Activated T-helper 1 cell treated with anti-CD3 and anti-CD28 coated beads, Interleukin-12 subunit alpha, Interleukin-12 subunit beta, Interleukin-2, Interleukin-4 antibody, amounts not matched to agents 30 ng/mL and 10 ng/mL and 1 ng/mL, durations not matched to agents 14 hours and 24 hours and 36 hours (primary cell): Measurements from ENCODE around the gene RPS6KA4. TPM values are rescaled to one million over a fixed set of nuclear protein-coding genes. Genes with fewer than 3 reads are reported as not detected.

Experiments
- DNase-seq: peaks from one replicate; pipeline ENCODE4 v3.0.0; 2021; ENCODE audit warnings: low spot score
- H3K27ac Mint-ChIP-seq: one replicate; pipeline ENCODE4 v1.8.0; 2021; ENCODE audit warnings: mild to moderate bottlenecking, mixed read lengths
- H3K27me3 Mint-ChIP-seq: one replicate; pipeline ENCODE4 v1.8.0; 2022; ENCODE audit warnings: mild to moderate bottlenecking, moderate library complexity, mixed read lengths; ENCODE audit not compliant: insufficient read depth
- H3K36me3 Mint-ChIP-seq: one replicate; pipeline ENCODE4 v1.8.0; 2021; ENCODE audit warnings: low read depth, mixed read lengths
- H3K4me1 Mint-ChIP-seq: one replicate; pipeline ENCODE4 v1.8.0; 2021; ENCODE audit warnings: low read depth, mixed read lengths
- H3K4me3 Mint-ChIP-seq: one replicate; pipeline ENCODE4 v1.8.0; 2021; ENCODE audit warnings: mild to moderate bottlenecking, moderate library complexity, mixed read lengths
- H3K9me3 Mint-ChIP-seq: one replicate; pipeline ENCODE4 v1.8.0; 2021; ENCODE audit warnings: mixed read lengths
- intact Hi-C: fragments of 100-400 bp; cut with micrococcal nuclease; formaldehyde crosslinking; loops from one replicate; pipeline ENCODE4 v1.15.1; 2024
- total RNA-seq: library from RNA; stranded (reverse); gene quantifications from 2 replicates; pipeline ENCODE4 v1.2.3, GENCODE V29; 2022

RPS6KA4 gene
- total RNA-seq, 1 donor from 2014 or later = 38.3 TPM

GRCh38 chr11:64333556-64333955 lies 25.4 kb upstream of the RPS6KA4 start:
- Mint-ChIP-seq H3K27me3 (no peaks in the 10 kb centered on the region), H3K4me1 (peaks cover 28% of the 10 kb centered on the region), H3K27ac (no peak overlapping the region), H3K36me3 (peaks cover 10% of the 10 kb centered on the region), H3K4me3 (no peak overlapping the region), H3K9me3 (no peaks in the 10 kb centered on the region)
- intact Hi-C loops = no loop called here
- DNase-seq = no peak

- Mint-ChIP-seq H3K36me3 (peaks cover 10% of the 10 kb centered on the region), H3K4me1 (peaks cover 39% of the 10 kb centered on the region), H3K9me3 (no peaks in the 10 kb centered on the region), H3K27me3 (no peaks in the 10 kb centered on the region), H3K4me3 (no peak overlapping the region), H3K27ac (peak overlapping the region; percentile 76)
- intact Hi-C loops = no loop called here
- no peak for DNase-seq
Observed at GRCh38 chr11:64334764-64335735, 23.9 kb upstream of the RPS6KA4 start.

GRCh38 chr11:64337538-64338249 lies 21.3 kb upstream of the RPS6KA4 start:
- Mint-ChIP-seq H3K4me1 (peaks cover 41% of the 10 kb centered on the region), H3K27me3 (no peaks in the 10 kb centered on the region), H3K36me3 (peaks cover 10% of the 10 kb centered on the region), H3K27ac (no peak overlapping the region), H3K4me3 (peak overlapping the region; percentile 26), H3K9me3 (no peaks in the 10 kb centered on the region)
- intact Hi-C loops = no loop called here
- no peak for DNase-seq

- Mint-ChIP-seq H3K4me1 (peaks cover 41% of the 10 kb centered on the region), H3K36me3 (peaks cover 9% of the 10 kb centered on the region), H3K9me3 (no peaks in the 10 kb centered on the region), H3K4me3 (peak overlapping the region; percentile 91), H3K27me3 (no peaks in the 10 kb centered on the region), H3K27ac (peak overlapping the region; percentile 94)
- DNase-seq = no peak
- intact Hi-C loops = no loop called here
Observed at GRCh38 chr11:64338716-64339115, 20.2 kb upstream of the RPS6KA4 start.

- intact Hi-C loops = no loop called here
- Mint-ChIP-seq H3K36me3 (peaks cover 8% of the 10 kb centered on the region), H3K27me3 (no peaks in the 10 kb centered on the region), H3K9me3 (no peaks in the 10 kb centered on the region), H3K4me1 (peaks cover 41% of the 10 kb centered on the region), H3K4me3 (peak overlapping the region; percentile 91), H3K27ac (peak overlapping the region; percentile 94)
- DNase-seq = no peak
Observed at GRCh38 chr11:64339286-64339685, 19.7 kb upstream of the RPS6KA4 start.

- intact Hi-C loops = loop anchor here (1.0 to 2.0 kb wide), 5 partner anchors 9 to 99 kb away; partner anchors contain the start of genes BAD, ESRRA, FKBP2 and GPR137
- Mint-ChIP-seq H3K4me3 (peak within 1 kb of the TSS; percentile 91), H3K9me3 (no peaks in the 10 kb centered on the region), H3K27me3 (no peaks in the 10 kb centered on the region), H3K27ac (peak within 1 kb of the TSS; percentile 94), H3K36me3 (peaks cover 8% of the 10 kb centered on the region), H3K4me1 (peaks cover 39% of the 10 kb centered on the region)
- peak; percentile 82 for DNase-seq
Observed at GRCh38 chr11:64339754-64340408, 19.1 kb upstream of the RPS6KA4 start, which contains the start of gene CCDC88B. TSS of gene CCDC88B (plus strand) at chr11:64340204. CDS start at chr11:64340267, 63 bp downstream.

- intact Hi-C loops = loop anchor here (1.0 to 2.0 kb wide), 5 partner anchors 10 to 100 kb away; partner anchors contain the start of genes BAD, ESRRA, FKBP2 and GPR137
- Mint-ChIP-seq H3K27ac (peak overlapping the region; percentile 94), H3K9me3 (no peaks in the 10 kb centered on the region), H3K4me3 (peak overlapping the region; percentile 91), H3K27me3 (no peaks in the 10 kb centered on the region), H3K36me3 (peaks cover 10% of the 10 kb centered on the region), H3K4me1 (peaks cover 32% of the 10 kb centered on the region)
- peak; percentile 72 for DNase-seq
Observed at GRCh38 chr11:64340671-64341335, 18.2 kb upstream of the RPS6KA4 start.

GRCh38 chr11:64341429-64341828 lies 17.5 kb upstream of the RPS6KA4 start:
- Mint-ChIP-seq H3K9me3 (no peaks in the 10 kb centered on the region), H3K4me1 (peaks cover 32% of the 10 kb centered on the region), H3K27me3 (no peaks in the 10 kb centered on the region), H3K4me3 (peak overlapping the region; percentile 91), H3K27ac (peak overlapping the region; percentile 52), H3K36me3 (peaks cover 12% of the 10 kb centered on the region)
- intact Hi-C loops = loop anchor here (2.0 kb wide), 1 partner anchor 57 kb away; the partner anchor contains the start of genes BAD and GPR137
- DNase-seq = no peak

- Mint-ChIP-seq H3K36me3 (peaks cover 14% of the 10 kb centered on the region), H3K4me1 (peaks cover 32% of the 10 kb centered on the region)
Observed at GRCh38 chr11:64341851-64342791, 16.8 kb upstream of the RPS6KA4 start.

GRCh38 chr11:64342869-64343745 lies 15.9 kb upstream of the RPS6KA4 start:
- Mint-ChIP-seq H3K36me3 (peaks cover 15% of the 10 kb centered on the region), H3K4me1 (peaks cover 23% of the 10 kb centered on the region), H3K9me3 (no peaks in the 10 kb centered on the region), H3K4me3 (peak overlapping the region; percentile 39), H3K27me3 (no peaks in the 10 kb centered on the region), H3K27ac (no peak overlapping the region)
- intact Hi-C loops = loop anchor here (1.0 kb wide), 1 partner anchor 16 kb away; the partner anchor contains the start of gene RPS6KA4
- no peak for DNase-seq

More at GRCh38 chr11:64341851-64342791, 16.8 kb upstream of the RPS6KA4 start:
- intact Hi-C loops = loop anchor here (1.0 to 2.0 kb wide), 2 partner anchors 17 to 57 kb away; partner anchors contain the start of genes BAD, GPR137 and RPS6KA4
- H3K27ac Mint-ChIP-seq = no peak overlapping the region
- no peaks in the 10 kb centered on the region for H3K9me3 Mint-ChIP-seq
- peak; percentile 91 for DNase-seq
- H3K4me3 Mint-ChIP-seq = peak overlapping the region; percentile 39
- no peaks in the 10 kb centered on the region for H3K27me3 Mint-ChIP-seq
